ENCODE data around the gene MTG2.

The MTG2 gene

GRCh38 chr20:62162765-62163484 lies 19.9 kb upstream of the MTG2 start:
- in situ Hi-C loops (cut with HindIII; ENCODE audit: low sequenced_read_pairs): no loop called here

- in situ Hi-C loops (cut with HindIII; ENCODE audit: low sequenced_read_pairs): no loop called here
These were observed 19.4 kb upstream of the MTG2 start for GRCh38 chr20:62163485-62163865.

GRCh38 chr20:62163986-62164762 lies 18.7 kb upstream of the MTG2 start:
- in situ Hi-C loops (cut with HindIII; ENCODE audit: low sequenced_read_pairs): no loop called here

GRCh38 chr20:62164879-62165761 lies 17.7 kb upstream of the MTG2 start:
- in situ Hi-C loops (cut with HindIII; ENCODE audit: low sequenced_read_pairs): no loop called here

GRCh38 chr20:62165762-62166399 lies 16.9 kb upstream of the MTG2 start:
- in situ Hi-C loops (cut with HindIII; ENCODE audit: low sequenced_read_pairs): no loop called here

- in situ Hi-C loops (cut with HindIII; ENCODE audit: low sequenced_read_pairs): no loop called here
These were observed 15.4 kb upstream of the MTG2 start for GRCh38 chr20:62167474-62167873.

GRCh38 chr20:62168061-62168460 lies 14.8 kb upstream of the MTG2 start:
- in situ Hi-C loops (cut with HindIII; ENCODE audit: low sequenced_read_pairs): no loop called here

- in situ Hi-C loops (cut with HindIII; ENCODE audit: low sequenced_read_pairs): no loop called here
These were observed 13.9 kb upstream of the MTG2 start for GRCh38 chr20:62168890-62169435.

- in situ Hi-C loops (cut with HindIII; ENCODE audit: low sequenced_read_pairs): no loop called here
These were observed 12.3 kb upstream of the MTG2 start for GRCh38 chr20:62170536-62170935.

GRCh38 chr20:62171245-62171644 lies 11.6 kb upstream of the MTG2 start:
- in situ Hi-C loops (cut with HindIII; ENCODE audit: low sequenced_read_pairs): no loop called here

GRCh38 chr20:62172666-62173065 lies 10.2 kb upstream of the MTG2 start:
- in situ Hi-C loops (cut with HindIII; ENCODE audit: low sequenced_read_pairs): no loop called here

GRCh38 chr20:62174021-62174804 lies 8.6 kb upstream of the MTG2 start:
- in situ Hi-C loops (cut with HindIII; ENCODE audit: low sequenced_read_pairs): no loop called here

GRCh38 chr20:62174870-62175624 lies 7.8 kb upstream of the MTG2 start:
- in situ Hi-C loops (cut with HindIII; ENCODE audit: low sequenced_read_pairs): no loop called here

- in situ Hi-C loops (cut with HindIII; ENCODE audit: low sequenced_read_pairs): no loop called here
These were observed 7.1 kb upstream of the MTG2 start for GRCh38 chr20:62175711-62176110.

- in situ Hi-C loops (cut with HindIII; ENCODE audit: low sequenced_read_pairs): no loop called here
These were observed 6.0 kb upstream of the MTG2 start for GRCh38 chr20:62176866-62177265.

- in situ Hi-C loops (cut with HindIII; ENCODE audit: low sequenced_read_pairs): no loop called here
These were observed 5.5 kb upstream of the MTG2 start for GRCh38 chr20:62177307-62177706.

- in situ Hi-C loops (cut with HindIII; ENCODE audit: low sequenced_read_pairs): no loop called here
These were observed 4.3 kb upstream of the MTG2 start for GRCh38 chr20:62178316-62179161.

- in situ Hi-C loops (cut with HindIII; ENCODE audit: low sequenced_read_pairs): no loop called here
These were observed 3.7 kb upstream of the MTG2 start for GRCh38 chr20:62179162-62179504.
